Neutrophil (primary cell): ENCODE measurements around the gene ASPG.

Source experiments
- H3K27ac ChIP-seq: fragments of 200-600 bp; sonication (generic); 2 replicates; pipeline ENCODE4 v1.5.1; 2016; ENCODE audit warnings: mild to moderate bottlenecking, moderate library complexity
- H3K27me3 ChIP-seq: fragments of 200-600 bp; sonication (generic); 2 replicates; pipeline ENCODE4 v1.6.0; 2016; ENCODE audit warnings: mild to moderate bottlenecking
- H3K36me3 ChIP-seq: fragments of 200-600 bp; sonication (generic); 2 replicates; pipeline ENCODE4 v1.5.1; 2017
- H3K4me1 ChIP-seq, 2 experiments: fragments of 200-600 bp in 1 of 2; sonication (generic) in 1 of 2; 1 replicate in 1 of 2; 2 replicates in 1 of 2; pipeline versions ENCODE4 v1.5.1 to v1.6.1; 2013 to 2016; ENCODE audit warnings: low read depth in 1 of 2, low read length in 1 of 2, mild to moderate bottlenecking in 1 of 2, moderate library complexity in 1 of 2; ENCODE audit not compliant: control insufficient read depth in 1 of 2, insufficient read depth in 1 of 2
- H3K4me3 ChIP-seq, 2 experiments: fragments of 200-600 bp in 1 of 2; sonication (generic) in 1 of 2; 1 replicate in 1 of 2; 2 replicates in 1 of 2; pipeline ENCODE4 v1.5.1; 2013 to 2016; ENCODE audit warnings: low read depth in 1 of 2, low read length in 1 of 2, mild to moderate bottlenecking in 1 of 2, moderate library complexity in 1 of 2
- H3K9me3 ChIP-seq: fragments of 200-600 bp; sonication (generic); 2 replicates; pipeline ENCODE4 v1.5.1; 2016
- TF ChIP-seq, protein P1 (sequence below): fragments of 200-600 bp; sonication (generic); IDR thresholded peaks from 2 replicates; pipeline ENCODE4 v1.5.1; 2016; ENCODE audit warnings: antibody characterized with exemption

ASPG gene

DNA sequence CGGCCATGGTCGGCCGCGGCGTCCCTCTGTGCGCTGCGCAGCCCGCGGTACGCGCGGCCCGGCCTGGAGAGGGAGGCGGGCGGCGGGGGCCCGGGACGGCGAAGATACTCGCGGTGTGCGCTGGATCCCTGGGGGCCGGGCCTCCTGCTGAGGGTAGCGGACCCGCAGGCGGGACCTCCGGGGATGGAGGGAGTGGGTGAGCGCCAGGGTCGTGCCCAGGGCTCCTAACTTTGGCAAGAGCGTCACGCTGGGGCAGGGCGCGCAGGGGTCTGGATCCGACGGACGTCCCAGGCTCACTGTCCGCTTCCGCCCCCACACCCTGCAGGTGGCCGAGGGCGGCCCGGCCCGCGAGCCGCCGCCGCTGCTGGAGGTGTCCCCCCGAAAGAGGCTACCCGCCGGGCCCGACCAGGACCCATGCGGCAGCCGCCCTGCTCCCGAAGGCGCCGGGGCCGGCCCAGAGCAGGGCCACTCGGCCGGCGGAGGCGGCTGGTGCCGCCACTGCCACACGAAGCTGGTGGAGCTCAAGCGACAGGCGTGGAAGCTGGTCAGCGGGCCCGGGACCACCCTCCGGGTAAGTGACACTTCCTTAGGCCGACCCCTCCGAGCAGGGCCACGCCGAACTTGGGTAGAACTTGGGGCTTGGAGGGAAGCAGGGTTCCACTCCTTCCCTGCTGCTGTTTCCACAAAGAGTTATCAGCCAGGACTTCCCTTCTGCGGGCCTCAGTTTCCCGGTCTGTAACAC lies 53.4 kb downstream of the ASPG start:
- TF ChIP-seq, protein P1, sequence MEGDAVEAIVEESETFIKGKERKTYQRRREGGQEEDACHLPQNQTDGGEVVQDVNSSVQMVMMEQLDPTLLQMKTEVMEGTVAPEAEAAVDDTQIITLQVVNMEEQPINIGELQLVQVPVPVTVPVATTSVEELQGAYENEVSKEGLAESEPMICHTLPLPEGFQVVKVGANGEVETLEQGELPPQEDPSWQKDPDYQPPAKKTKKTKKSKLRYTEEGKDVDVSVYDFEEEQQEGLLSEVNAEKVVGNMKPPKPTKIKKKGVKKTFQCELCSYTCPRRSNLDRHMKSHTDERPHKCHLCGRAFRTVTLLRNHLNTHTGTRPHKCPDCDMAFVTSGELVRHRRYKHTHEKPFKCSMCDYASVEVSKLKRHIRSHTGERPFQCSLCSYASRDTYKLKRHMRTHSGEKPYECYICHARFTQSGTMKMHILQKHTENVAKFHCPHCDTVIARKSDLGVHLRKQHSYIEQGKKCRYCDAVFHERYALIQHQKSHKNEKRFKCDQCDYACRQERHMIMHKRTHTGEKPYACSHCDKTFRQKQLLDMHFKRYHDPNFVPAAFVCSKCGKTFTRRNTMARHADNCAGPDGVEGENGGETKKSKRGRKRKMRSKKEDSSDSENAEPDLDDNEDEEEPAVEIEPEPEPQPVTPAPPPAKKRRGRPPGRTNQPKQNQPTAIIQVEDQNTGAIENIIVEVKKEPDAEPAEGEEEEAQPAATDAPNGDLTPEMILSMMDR = no peak
- Histone ChIP-seq H3K4me3 (no peak overlapping the region), H3K27ac (no peak overlapping the region), H3K36me3 (no peaks in the 10 kb centered on the region), H3K27me3 (peaks cover 82% of the 10 kb centered on the region), H3K9me3 (no peaks in the 10 kb centered on the region), H3K4me1 (peaks cover 7 to 13% of the 10 kb centered on the region in 2 experiments)

DNA sequence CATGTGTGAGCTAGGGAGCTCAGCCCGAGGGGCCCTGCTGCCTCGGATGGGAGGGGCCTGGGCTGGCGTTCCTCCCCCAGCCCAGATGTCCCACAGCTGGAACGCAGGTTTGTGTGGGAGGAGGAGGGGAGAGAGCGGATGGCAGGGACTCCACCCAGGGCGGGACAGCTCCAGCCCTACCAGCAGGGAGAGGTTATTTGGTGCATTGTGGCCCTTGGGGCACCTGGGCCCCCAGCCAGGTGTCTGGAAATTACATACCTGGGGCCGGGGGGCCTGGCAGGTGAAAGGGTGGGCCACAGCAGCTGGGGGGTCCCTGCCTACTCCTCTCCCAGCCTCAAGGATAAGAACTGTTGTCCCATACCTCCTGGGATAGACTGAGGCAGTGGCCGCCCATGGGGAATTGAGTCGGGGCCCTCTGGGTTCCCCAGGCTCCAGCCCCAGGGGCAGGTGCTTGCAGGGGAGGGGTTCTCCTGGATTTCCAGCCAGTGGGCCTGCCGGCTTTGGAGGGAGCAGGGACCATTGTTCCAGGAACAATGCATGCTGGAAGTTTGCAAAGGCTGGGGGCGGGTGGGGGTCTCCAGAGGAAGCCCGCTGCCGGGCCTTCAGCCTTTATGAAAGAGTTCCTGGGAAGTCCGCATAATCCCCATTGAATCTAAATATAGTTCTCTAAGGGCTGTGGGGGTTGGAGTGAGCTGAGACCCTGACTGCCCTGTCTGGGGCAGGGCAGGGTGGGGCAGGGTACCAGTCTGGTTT lies 54.1 kb downstream of the ASPG start:
- peaks cover 7 to 13% of the 10 kb centered on the region in 2 experiments for H3K4me1 ChIP-seq
- peaks cover 74% of the 10 kb centered on the region for H3K27me3 ChIP-seq
- TF ChIP-seq, protein P1 = no peak
- no peak overlapping the region for H3K4me3 ChIP-seq
- no peaks in the 10 kb centered on the region for H3K9me3 ChIP-seq
- H3K27ac ChIP-seq = no peak overlapping the region
- no peaks in the 10 kb centered on the region for H3K36me3 ChIP-seq

DNA sequence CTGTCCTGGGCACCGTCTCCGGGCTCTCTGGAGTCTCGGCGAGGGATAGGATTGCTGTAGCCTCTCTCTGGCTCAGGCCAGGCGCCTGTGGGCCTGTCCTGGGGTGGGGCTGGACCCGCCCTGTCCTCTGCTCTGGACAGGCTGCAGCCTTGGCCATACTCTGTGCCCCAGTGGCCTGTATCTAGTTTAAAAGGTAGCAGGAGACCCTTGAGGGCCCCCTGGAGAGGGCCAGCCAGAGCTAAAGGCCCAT lies 54.6 kb downstream of the ASPG start:
- Histone ChIP-seq H3K4me1 (peaks cover 7 to 13% of the 10 kb centered on the region in 2 experiments), H3K9me3 (no peaks in the 10 kb centered on the region), H3K27ac (no peak overlapping the region), H3K36me3 (no peaks in the 10 kb centered on the region), H3K4me3 (no peak overlapping the region), H3K27me3 (peaks cover 69% of the 10 kb centered on the region)
- TF ChIP-seq, protein P1 = no peak

DNA sequence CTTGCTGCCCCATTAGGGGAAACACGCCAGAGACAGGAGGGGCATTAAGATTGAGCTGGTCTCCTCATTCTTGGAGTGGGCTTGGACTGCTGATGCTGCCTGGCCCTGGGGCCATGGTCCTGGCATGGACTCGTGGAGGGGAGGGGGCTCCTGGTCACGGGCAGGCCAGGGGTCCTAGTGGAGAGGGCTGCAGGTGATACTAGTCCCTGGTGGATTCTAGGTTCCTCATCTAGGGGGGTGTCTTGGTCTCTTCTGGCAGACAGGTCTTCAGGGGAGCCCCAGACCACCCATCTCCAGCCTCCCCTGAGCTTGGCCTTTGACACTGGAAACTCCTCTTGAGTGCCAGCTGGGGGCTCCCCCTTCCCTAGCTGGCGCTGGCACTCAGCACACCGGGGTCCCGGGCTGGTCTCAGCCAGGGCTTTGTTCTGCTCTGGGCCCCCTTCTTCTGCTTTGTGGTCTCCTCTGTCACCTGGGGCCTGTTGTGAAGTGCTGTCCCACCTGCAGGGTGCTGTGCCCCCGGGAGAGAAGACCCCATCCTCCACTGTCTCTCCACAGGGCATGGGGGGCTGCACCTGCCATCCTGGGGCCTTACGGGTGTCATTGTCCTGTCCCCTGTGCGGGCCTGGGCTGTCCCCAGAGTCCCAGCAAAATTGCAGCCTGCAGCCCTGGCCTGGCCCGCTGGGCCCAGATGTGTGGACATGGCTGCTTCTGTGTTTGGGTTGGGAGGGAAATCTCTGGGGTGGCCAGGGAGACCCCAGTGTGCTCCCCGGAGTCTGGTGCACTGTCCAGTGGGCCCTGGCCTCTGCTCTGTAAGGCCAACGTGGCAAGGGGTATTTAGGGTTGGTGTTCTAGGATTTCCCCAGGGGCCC lies 55.2 kb downstream of the ASPG start:
- peaks cover 64% of the 10 kb centered on the region for H3K27me3 ChIP-seq
- no peak overlapping the region for H3K4me3 ChIP-seq
- H3K27ac ChIP-seq = no peak overlapping the region

DNA sequence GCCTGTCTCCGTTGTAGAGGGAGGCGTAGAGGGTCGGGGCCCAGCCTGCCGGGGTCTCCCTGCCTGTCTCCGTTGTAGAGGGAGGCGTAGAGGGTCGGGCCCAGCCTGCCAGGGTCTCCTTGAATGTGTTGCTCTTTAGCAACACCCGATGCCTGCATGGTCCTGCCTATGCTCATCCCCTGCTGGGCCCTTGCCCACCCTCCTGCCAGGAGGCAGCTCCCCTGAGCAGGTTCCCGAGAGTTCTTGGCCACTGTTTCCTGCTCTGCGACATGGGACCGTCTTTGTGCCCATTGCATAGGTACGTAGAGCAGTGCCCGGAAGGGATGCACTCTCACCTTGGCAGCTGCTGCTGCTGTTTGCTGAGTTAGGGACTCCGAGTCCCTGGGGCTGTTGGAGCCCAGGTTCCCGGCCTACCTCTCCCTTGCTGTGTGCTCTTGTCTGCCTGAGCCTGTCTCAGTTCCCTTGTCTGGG lies 56.2 kb downstream of the ASPG start:
- TF ChIP-seq, protein P1 = no peak
- H3K27ac ChIP-seq = no peak overlapping the region
- no peaks in the 10 kb centered on the region for H3K9me3 ChIP-seq
- peaks cover 7 to 13% of the 10 kb centered on the region in 2 experiments for H3K4me1 ChIP-seq
- peaks cover 55% of the 10 kb centered on the region for H3K27me3 ChIP-seq
- no peaks in the 10 kb centered on the region for H3K36me3 ChIP-seq
- no peak overlapping the region for H3K4me3 ChIP-seq

More for the DNA sequence above, 55.2 kb downstream of the ASPG start:
- TF ChIP-seq, protein P1 = no peak
- Histone ChIP-seq H3K4me1 (peaks cover 7 to 13% of the 10 kb centered on the region in 2 experiments), H3K36me3 (no peaks in the 10 kb centered on the region), H3K9me3 (no peaks in the 10 kb centered on the region)
